Endothelial cell of umbilical vein (primary cell): Measurements from ENCODE around the gene CHD5. TPM values are rescaled to one million over a fixed set of nuclear protein-coding genes. Genes with fewer than 3 reads are reported as not detected.

Source experiments
- BruUV-seq: library from RNA; stranded (reverse); fragments of 400-500 nt; replicated peaks from 2 replicates; lab custom pipeline; 2021; lab: Mats Ljungman, UMichigan
- CTCF ChIA-PET: fragments of 300-600, 350-600 bp; sonication (Branson Sonifier 250); formaldehyde crosslinking; loops from one replicate; lab custom pipeline; 2021; ENCODE audit warnings: antibody characterized with exemption, inconsistent platforms; lab: Charles Lee
- POLR2A ChIA-PET: fragments of 300-600, 350-600 bp; sonication (Branson Sonifier 250); formaldehyde crosslinking; loops from one replicate; lab custom pipeline; 2021; ENCODE audit warnings: antibody characterized with exemption, inconsistent platforms; lab: Charles Lee
- DNase-seq: peaks from one replicate; pipeline ENCODE4 v3.0.0-alpha.2; 2011; ENCODE audit warnings: low read depth, low spot score
- FAIRE-seq: peaks from 2 replicates; lab custom pipeline; 2011; peaks lifted over from hg19 to GRCh38; lab: Jason Lieb, UNC
- H2AFZ ChIP-seq: 2 replicates; pipeline ENCODE4 v1.6.0; 2012; ENCODE audit warnings: low read depth, low read length, control low read depth, inconsistent platforms
- H3K27ac ChIP-seq: 2 replicates; pipeline ENCODE4 v1.5.1; 2011; ENCODE audit warnings: low read depth, mild to moderate bottlenecking, control low read depth, low read length, moderate library complexity; ENCODE audit not compliant: insufficient read depth
- H3K27me3 ChIP-seq, 2 experiments: 2 replicates each; pipeline versions ENCODE4 v1.6.0 to v1.6.1; 2011; ENCODE audit warnings: low read length in 2 of 2, mixed read lengths in 1 of 2; ENCODE audit not compliant: control insufficient read depth in 2 of 2, insufficient read depth in 2 of 2
- H3K36me3 ChIP-seq, 2 experiments: 2 replicates in 1 of 2; 3 replicates in 1 of 2; pipeline ENCODE4 v1.5.1; 2011; ENCODE audit warnings: low read length in 2 of 2, mild to moderate bottlenecking in 1 of 2, moderate library complexity in 1 of 2; ENCODE audit not compliant: control insufficient read depth in 2 of 2, insufficient read depth in 2 of 2; ENCODE audit errors: extremely low read depth in 1 of 2
- H3K4me1 ChIP-seq: 3 replicates; pipeline ENCODE4 v1.5.1; 2011; ENCODE audit warnings: mild to moderate bottlenecking, low read length; ENCODE audit not compliant: control insufficient read depth, insufficient read depth; ENCODE audit errors: extremely low read depth
- H3K4me2 ChIP-seq: 2 replicates; pipeline ENCODE4 v1.6.1; 2011; ENCODE audit warnings: low read length, control low read depth, mixed read lengths; ENCODE audit not compliant: insufficient read depth
- H3K4me3 ChIP-seq, 3 experiments: fragments of 200-600 bp in 1 of 3; sonication (generic), shearing (Covaris generic) in 1 of 3; replicated peaks in 1 of 3; 2 replicates each; pipeline ENCODE4 v1.5.1; 2011 to 2016; ENCODE audit warnings: control low read depth in 3 of 3, low read length in 3 of 3, mild to moderate bottlenecking in 2 of 3, inconsistent platforms in 1 of 3, low read depth in 1 of 3, moderate library complexity in 1 of 3; ENCODE audit not compliant: insufficient read depth in 1 of 3
- H3K79me2 ChIP-seq: 2 replicates; pipeline ENCODE4 v1.6.0; 2012; ENCODE audit warnings: low read length, inconsistent platforms; ENCODE audit not compliant: control insufficient read depth, insufficient read depth
- H3K9ac ChIP-seq: replicated peaks from 2 replicates; pipeline ENCODE3; 2011; ENCODE audit warnings: low read length, control low read depth; ENCODE audit not compliant: insufficient read depth; ENCODE audit errors: extremely low read depth
- H3K9me1 ChIP-seq: replicated peaks from 3 replicates; pipeline ENCODE4 v1.6.0; 2011; ENCODE audit warnings: mild to moderate bottlenecking, low read length; ENCODE audit not compliant: control insufficient read depth, insufficient read depth; ENCODE audit errors: extremely low read depth
- H3K9me3 ChIP-seq: replicated peaks from 2 replicates; pipeline ENCODE4 v1.5.1; 2012; ENCODE audit warnings: low read length, inconsistent platforms; ENCODE audit not compliant: control insufficient read depth, insufficient read depth
- H4K20me1 ChIP-seq: replicated peaks from 2 replicates; pipeline ENCODE3; 2011; ENCODE audit warnings: mild to moderate bottlenecking, low read length; ENCODE audit not compliant: control insufficient read depth, insufficient read depth; ENCODE audit errors: extremely low read depth
- CTCF ChIP-seq, 2 donors: IDR thresholded peaks; 1 replicate in 1 of 2; 2 replicates in 1 of 2; pipeline ENCODE4 v1.5.1; 2011; ENCODE audit warnings: low read length in 2 of 2, mild to moderate bottlenecking in 2 of 2, moderate library complexity in 2 of 2, control low read depth in 1 of 2, inconsistent platforms in 1 of 2, low read depth in 1 of 2; ENCODE audit not compliant: insufficient read depth in 1 of 2; ENCODE audit errors: extremely low read depth in 1 of 2
- EZH2 ChIP-seq: IDR thresholded peaks from 2 replicates; pipeline ENCODE4 v1.6.1; 2012; ENCODE audit warnings: borderline replicate concordance, low read depth, mild to moderate bottlenecking, moderate library complexity, low read length, inconsistent platforms; ENCODE audit not compliant: severe bottlenecking
- FOS ChIP-seq: IDR thresholded peaks from 2 replicates; pipeline ENCODE4 v1.6.1; 2011; ENCODE audit warnings: mild to moderate bottlenecking, low read length, moderate library complexity, borderline replicate concordance; ENCODE audit not compliant: insufficient read depth
- GATA2 ChIP-seq: IDR thresholded peaks from 2 replicates; pipeline ENCODE4 v1.7.0; 2011; ENCODE audit warnings: low read depth, mild to moderate bottlenecking, moderate library complexity, mixed read lengths, low read length; ENCODE audit not compliant: insufficient read length, insufficient read depth
- JUN ChIP-seq: IDR thresholded peaks from 2 replicates; pipeline ENCODE4 v1.6.1; 2011; ENCODE audit warnings: borderline replicate concordance, low read depth; ENCODE audit not compliant: insufficient read length, insufficient read depth
- MAX ChIP-seq: IDR thresholded peaks from 2 replicates; pipeline ENCODE4 v1.6.1; 2011; ENCODE audit not compliant: insufficient read depth, insufficient read length
- MYC ChIP-seq: IDR thresholded peaks from one replicate; pipeline ENCODE4 v1.6.1; 2011; ENCODE audit warnings: mild to moderate bottlenecking, low read depth, low read length
- POLR2A ChIP-seq: IDR thresholded peaks from 2 replicates; pipeline ENCODE4 v1.6.1; 2012; ENCODE audit warnings: low read depth, mild to moderate bottlenecking, control low read depth, low read length
- POLR2AphosphoS5 ChIP-seq: IDR thresholded peaks from 2 replicates; pipeline ENCODE4 v1.6.1; 2012; ENCODE audit warnings: low read depth, mild to moderate bottlenecking, control low read depth, low read length, moderate library complexity; ENCODE audit not compliant: insufficient read depth
- dilution Hi-C: fragments of 300-500 bp; cut with MboI; formaldehyde crosslinking; loops from one replicate; pipeline ENCODE4 v1.15.0; 2019; ENCODE audit warnings: low sequenced_read_pairs; ENCODE audit not compliant: extremely low pct_ligation_motif_present
- intact Hi-C: fragments of 100-400 bp; cut with micrococcal nuclease; formaldehyde crosslinking; loops from one replicate; pipeline ENCODE4 v1.10.0; 2022
- polyA plus RNA-seq, 4 experiments: library from polyadenylated mRNA; depleted of rRNA in 3 of 4; stranded (reverse) in 3 of 4; unstranded in 1 of 4; fragments of >200 nt; gene quantifications; 2 replicates each; pipeline versions ENCODE4 v1.2.1 to v1.2.3, GENCODE V29; 2011 to 2012; ENCODE audit warnings: missing spikeins in 1 of 4
- total RNA-seq: library from RNA; stranded (reverse); gene quantifications from 2 replicates; pipeline ENCODE4 v1.2.3, GENCODE V29; 2021

CHD5 gene
- total and polyA plus RNA-seq, 2 donors (not counting 3 experiments of a cell fraction or from before 2014, with no cell fraction given), result 0.04 to 0.11 TPM

GRCh38 chr1:6096243-6097116 is 83.6 kb downstream of the CHD5 start:
- no TSS peak for BruUV-seq
- intact Hi-C loops (no loop called here), dilution Hi-C loops (no loop called here)
- Histone ChIP-seq H3K9ac (no peak overlapping the region), H3K27me3 (no peaks in the 10 kb centered on the region), H3K4me3 (no peak overlapping the region), H3K4me1 (no peaks in the 10 kb centered on the region), H2AFZ (no peak overlapping the region), H3K79me2 (no peaks in the 10 kb centered on the region), H4K20me1 (no peaks in the 10 kb centered on the region), H3K36me3 (no peaks in the 10 kb centered on the region), H3K9me1 (no peaks in the 10 kb centered on the region), H3K27ac (no peak overlapping the region), H3K9me3 (no peaks in the 10 kb centered on the region), H3K4me2 (no peak overlapping the region)
- TF ChIP-seq MAX (no peak), CTCF (IDR thresholded peaks at IDR 0.05; ENCODE audit: extremely low read depth in 1 of 2, insufficient read depth in 1 of 2, low read depth in 1 of 2, low read length in 2 of 2) (no peak), JUN (no peak), FOS (no peak), GATA2 (no peak), EZH2 (no peak), POLR2AphosphoS5 (no peak), MYC (no peak), POLR2A (no peak)
- DNase-seq, result no peak
- CTCF ChIA-PET, result interaction anchor here (0.8 to 1.5 kb wide), 3 partner anchors 12 to 44 kb away, joined by 3 to 5 read pairs (median 3); no protein-coding TSS in a partner anchor
- POLR2A ChIA-PET, result no interaction called here
- no peak for FAIRE-seq
